Measurements from ENCODE around the gene DCBLD1.
"Not testable (repeated sequence)": the region's sequence is repeated elsewhere in the genome, so short reads cannot be mapped to it uniquely, and the experiment has no call there.

Gene DCBLD1

DNA sequence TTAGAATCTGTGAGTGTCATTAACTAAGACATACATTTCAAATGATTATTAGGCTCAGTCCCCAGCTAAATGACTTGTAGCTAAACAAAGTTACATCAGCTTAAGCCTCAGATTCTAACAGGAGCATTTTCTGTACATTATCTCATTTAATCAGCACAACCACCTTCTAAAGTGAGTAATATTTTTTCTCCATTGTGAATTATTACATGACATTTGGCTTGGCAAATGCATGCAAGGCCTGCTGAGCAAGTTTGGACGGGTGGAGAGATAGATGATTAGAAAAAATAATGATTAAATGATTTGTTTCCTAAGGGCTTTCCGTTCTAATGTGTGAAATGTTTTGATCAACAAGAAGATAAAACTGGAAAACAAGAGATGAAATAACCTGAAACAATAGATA is 20.7 kb downstream of the DCBLD1 start:
- DNase-seq: no peak

DNA sequence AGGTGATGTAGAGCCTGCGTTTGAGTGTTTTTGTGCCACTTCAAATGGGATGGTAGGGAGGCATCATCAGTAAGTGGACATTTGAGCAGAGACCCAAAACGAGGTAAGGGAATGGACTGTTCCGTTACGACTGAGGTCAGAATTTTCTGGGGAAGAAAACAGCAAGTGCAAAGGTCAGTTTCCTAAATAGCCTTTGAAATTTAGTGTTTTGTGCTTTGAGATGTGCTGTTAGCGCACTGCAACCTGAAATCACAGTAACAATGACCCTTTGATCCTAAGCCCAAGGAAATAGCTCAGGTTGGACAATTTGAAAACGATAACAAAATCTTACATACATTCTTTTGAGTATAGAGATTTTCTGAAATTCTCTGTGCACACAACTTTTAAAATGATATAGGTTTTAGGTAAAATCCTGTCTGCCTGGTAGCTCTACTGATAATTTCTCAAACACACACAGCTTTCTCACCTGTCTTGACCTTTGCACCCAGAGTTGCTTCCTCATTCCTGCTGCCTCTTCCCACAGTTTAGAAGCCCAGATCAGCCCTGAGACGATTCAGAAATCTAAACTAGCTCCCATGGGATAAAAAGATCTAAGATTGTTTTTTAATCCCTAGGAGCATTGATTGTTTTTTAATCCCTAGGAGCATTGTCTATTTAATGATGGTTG is 22.1 kb downstream of the DCBLD1 start:
- no peak for DNase-seq

- DNase-seq: no peak
Observed at GRCh38 chr6:117505311-117505710, 22.8 kb downstream of the DCBLD1 start.

DNA sequence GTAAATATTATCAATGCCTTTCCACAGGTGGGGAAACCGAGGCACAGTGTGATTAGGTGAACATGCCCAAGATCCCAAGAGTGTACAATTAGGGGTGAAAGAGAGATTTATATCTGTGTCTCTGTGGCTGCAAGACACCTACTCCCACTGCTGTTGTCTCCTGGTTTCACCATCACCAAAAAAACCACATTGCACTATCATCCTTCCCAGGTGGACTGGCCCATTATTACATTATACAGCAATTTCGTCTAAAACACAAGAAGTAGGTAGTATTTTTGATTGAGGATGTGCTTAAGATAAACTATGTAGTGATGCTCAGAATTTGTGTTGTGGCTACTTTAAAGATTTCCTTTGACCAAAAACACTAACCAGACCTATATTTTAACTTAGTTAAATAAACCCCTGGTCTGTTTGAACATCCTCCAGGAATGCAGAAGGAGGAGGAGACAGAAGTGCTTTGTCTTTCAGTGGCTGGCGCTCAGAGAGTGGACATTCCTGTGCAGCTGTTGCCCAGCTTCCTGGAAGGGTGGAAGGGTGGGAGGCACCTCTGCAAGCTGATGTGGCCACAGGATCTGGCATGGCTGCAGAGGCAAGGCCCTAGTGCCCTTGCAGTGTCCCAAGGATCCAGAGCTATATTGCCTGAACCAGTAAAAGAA is 23.8 kb downstream of the DCBLD1 start:
- DNase-seq: no peak

DNA sequence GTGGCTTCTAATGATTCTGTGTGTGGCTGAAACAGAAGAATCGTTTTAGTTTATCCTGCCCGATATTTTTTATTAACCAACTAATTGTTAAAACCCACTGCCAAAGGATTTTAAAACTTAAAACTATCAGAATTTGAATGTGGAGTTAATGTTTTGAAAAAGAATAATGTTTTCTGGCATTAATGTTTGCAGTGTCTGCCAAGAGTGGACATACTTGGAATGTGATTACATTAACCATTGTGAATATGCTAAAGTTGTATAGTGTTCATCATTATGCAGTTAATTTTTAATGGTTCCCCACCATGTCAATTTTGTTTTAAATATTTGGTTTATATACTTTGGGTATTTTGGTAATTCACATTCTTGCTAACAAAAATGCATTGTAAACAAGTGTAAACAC is 24.4 kb downstream of the DCBLD1 start:
- DNase-seq: no peak

GRCh38 chr6:117508450-117508971 is 26.0 kb downstream of the DCBLD1 start:
- no peak for DNase-seq

GRCh38 chr6:117509021-117509420 is 26.5 kb downstream of the DCBLD1 start:
- DNase-seq: no peak

DNA sequence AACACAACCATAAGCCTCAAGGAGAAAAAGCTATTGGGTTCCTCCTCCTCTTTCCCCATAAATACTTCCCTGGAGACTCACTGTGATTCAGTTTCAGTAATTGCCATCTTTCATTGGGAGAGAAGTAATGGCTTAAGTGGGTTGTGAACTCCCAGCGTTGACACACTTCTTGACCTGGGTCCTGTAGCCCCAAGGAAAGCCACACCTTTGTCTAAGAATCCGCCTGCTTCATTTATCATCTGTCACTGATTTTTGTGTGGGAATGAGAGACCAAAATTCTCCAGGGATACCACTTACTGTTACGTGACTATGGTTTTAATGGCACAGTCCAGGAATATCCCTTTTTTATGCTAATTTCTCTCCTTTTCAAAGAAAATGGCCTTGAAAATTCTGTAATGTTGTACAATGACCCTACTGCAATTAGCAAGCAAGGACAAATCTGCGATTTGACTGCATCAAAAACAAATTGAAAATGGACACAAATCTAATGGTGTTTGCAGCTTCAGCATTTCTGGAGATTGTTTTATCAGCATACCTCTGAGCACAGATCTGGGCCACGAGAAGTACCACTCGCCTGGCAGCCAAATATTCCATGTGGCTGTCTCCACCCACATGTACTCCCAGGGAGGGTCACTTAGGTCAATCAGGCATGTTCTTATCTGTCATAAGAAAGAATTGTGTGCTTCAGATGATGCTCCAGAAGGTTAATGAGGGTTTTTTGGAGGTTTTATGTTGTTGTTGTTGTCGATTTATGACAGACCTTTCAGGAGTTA is 29.8 kb downstream of the DCBLD1 start:
- DNase-seq: no peak

GRCh38 chr6:117512987-117513573 is 30.6 kb downstream of the DCBLD1 start:
- DNase-seq: no peak

DNA sequence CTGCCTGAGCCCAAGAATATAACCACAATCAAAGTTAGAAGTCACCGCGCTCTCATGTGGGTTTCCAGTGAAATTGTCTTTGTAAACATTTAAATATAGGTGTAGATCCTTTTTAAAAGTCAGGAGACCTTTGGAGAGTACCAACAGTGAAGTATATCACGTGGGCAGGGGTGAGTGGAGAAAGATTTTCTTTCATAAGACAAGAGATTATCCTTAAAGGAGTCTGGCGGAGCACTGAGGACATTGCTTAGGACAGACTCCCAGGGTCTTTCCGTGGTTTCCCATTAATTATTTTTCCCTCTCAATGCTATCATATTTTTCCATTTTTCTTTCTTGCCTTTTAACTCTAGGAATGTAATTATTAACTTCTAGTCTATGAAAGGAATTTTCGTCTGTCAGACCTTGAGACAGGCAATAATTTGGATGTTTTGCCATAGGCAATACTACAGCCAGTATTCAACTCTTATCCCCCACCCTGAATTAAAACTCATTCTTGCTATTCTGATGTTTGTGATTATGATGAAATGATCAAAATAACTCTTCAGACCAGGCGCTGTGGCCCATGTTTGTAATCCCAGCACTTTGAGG is 31.4 kb downstream of the DCBLD1 start:
- DNase-seq: no peak

- DNase-seq: no peak
Observed at GRCh38 chr6:117514655-117515054, 32.2 kb downstream of the DCBLD1 start.

GRCh38 chr6:117515326-117515725 is 32.9 kb downstream of the DCBLD1 start:
- DNase-seq: no peak

DNA sequence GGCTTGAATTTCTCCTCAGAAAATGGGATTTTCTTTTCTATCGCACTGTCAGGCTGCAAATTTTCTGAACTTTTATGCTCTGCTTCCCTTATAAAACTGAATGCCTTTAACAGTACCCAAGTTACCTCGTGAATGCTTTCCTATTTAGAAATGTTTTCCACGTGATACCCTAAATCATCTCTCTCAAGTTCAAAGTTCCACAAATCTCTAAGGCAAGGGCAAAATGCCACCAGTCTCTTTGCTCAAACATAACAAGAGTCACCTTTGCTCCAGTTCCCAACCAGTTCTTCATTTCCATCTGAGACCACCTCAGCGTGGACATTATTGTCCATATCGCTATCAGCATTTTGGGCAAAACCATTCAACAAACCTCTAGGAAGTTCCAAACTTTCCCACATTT is 35.5 kb downstream of the DCBLD1 start:
- not testable (repeated sequence) for DNase-seq

DNA sequence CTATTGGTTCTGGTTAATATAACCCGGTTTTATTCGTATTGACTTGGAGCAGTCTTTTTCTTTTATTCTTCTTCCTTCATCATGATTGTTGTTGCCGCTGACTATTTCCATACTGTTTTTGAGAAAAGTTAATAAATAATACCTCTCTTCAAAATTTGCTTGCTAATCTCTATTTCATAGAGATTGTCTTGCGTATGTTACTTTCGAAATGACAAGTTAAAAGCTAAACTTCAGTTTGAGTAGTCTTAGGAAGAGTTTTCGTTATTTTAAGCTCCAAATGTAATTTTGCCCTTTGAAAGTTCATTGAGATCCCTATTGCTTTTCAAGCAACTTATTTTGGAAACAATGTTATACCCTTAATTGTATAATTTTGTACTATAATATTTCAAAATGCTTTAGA is 36.4 kb downstream of the DCBLD1 start:
- no peak for DNase-seq

DNA sequence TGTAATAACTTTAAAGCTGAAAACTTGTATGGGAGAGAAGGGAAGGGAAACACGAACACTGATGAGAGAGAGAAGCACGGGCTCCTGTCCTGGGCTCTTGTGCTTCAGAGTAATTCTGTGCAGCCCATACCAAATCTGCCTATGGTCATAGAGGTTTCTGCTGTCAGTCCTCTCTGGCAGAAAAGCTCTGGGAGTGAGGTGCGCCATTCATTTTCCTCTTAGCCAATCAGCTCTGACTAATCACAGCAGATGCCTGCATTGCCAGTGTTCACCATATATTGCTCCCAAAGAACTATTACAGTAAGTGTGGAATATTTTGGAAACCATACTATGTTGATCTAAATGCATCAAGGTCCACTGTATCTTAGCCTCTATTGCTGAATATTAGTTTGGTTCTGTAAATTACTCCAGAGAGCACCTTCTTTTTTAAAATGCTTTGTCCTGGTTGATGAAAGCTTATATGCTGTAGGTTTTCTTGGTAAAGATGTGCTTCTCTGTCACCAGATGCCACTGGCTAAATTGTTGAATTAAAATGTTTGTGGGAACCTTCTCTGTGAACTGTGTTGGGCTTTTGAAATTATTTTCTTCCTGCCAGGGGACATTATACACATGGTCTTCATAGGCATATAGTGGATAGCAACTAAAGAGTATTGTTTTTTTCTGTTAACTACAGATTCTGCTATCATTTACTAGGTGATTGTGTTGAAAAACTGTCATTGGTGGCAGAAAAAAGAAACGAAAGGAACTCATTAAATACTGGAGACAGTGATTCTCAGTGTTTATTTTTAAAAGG is 38.3 kb downstream of the DCBLD1 start:
- no peak for DNase-seq

- no peak for DNase-seq
Observed at GRCh38 chr6:117521791-117522502, 39.5 kb downstream of the DCBLD1 start.

GRCh38 chr6:117525607-117526006 is 43.1 kb downstream of the DCBLD1 start:
- DNase-seq: no peak

- DNase-seq: no peak
Observed at GRCh38 chr6:117530467-117531242, 48.2 kb downstream of the DCBLD1 start.

- no peak for DNase-seq
Observed at GRCh38 chr6:117531346-117531745, 48.9 kb downstream of the DCBLD1 start.

Measured in DMS153 (cell line).